Breast epithelium (tissue), 4 donors: ENCODE results near the gene PRPF31. TPM values are rescaled to one million over a fixed set of nuclear protein-coding genes. Genes with fewer than 3 reads are reported as not detected.

ENCODE experiments used
- DNase-seq, 2 donors: peaks; one replicate each; pipeline ENCODE4 v3.0.0-alpha.2; 2019; ENCODE audit warnings: low spot score in 2 of 2
- H3K27ac ChIP-seq, 2 donors: fragments of 200-600 bp; sonication (generic) in 1 of 2; one replicate each; pipeline ENCODE4 v1.5.1; 2016 to 2019; ENCODE audit warnings: mild to moderate bottlenecking in 1 of 2
- H3K27me3 ChIP-seq, 2 donors: fragments of 200-600 bp; sonication (generic) in 1 of 2; one replicate each; pipeline versions ENCODE4 v1.5.1 to v1.6.0; 2017 to 2019; ENCODE audit warnings: control low read depth in 1 of 2, mild to moderate bottlenecking in 1 of 2
- H3K36me3 ChIP-seq: fragments of 200-600 bp; one replicate; pipeline ENCODE4 v1.5.1; 2019
- H3K4me1 ChIP-seq, 2 donors: fragments of 200-600 bp; sonication (generic); one replicate each; pipeline ENCODE4 v1.5.1; 2016 to 2019; ENCODE audit warnings: control low read depth in 1 of 2
- H3K4me3 ChIP-seq, 3 donors: fragments of 200-600 bp; sonication (generic); 1 replicate in 2 of 3; 2 replicates in 1 of 3; pipeline ENCODE4 v1.5.1; 2016 to 2019; ENCODE audit warnings: mild to moderate bottlenecking in 3 of 3, moderate library complexity in 2 of 3
- H3K9me3 ChIP-seq, 2 donors: fragments of 200-600 bp; sonication (generic) in 1 of 2; one replicate each; pipeline ENCODE4 v1.5.1; 2016 to 2019; ENCODE audit warnings: control low read depth in 1 of 2
- POLR2A ChIP-seq: fragments of 450-650 bp; IDR thresholded peaks from one replicate; pipeline ENCODE4 v1.6.1; 2016; ENCODE audit warnings: antibody characterized with exemption, mild to moderate bottlenecking, moderate library complexity
- POLR2AphosphoS5 ChIP-seq, 3 donors: sonication (generic); formaldehyde crosslinking; IDR thresholded peaks; one replicate each; pipeline ENCODE4 v1.6.1; 2017; ENCODE audit warnings: antibody characterized with exemption in 3 of 3
- intact Hi-C: fragments of 100-400 bp; cut with DNase I; formaldehyde crosslinking; loops from one replicate; pipeline ENCODE4 v1.15.1; 2023; ENCODE audit warnings: low total_unique reads
- total RNA-seq, 3 donors: library from RNA; depleted of rRNA; stranded (reverse); fragments of >200 nt; gene quantifications; one replicate each; pipeline ENCODE4 v1.1.0, GENCODE V29; 2016
- TF ChIP-seq, protein P1 (sequence below), 3 donors: fragments of 450-650 bp; IDR thresholded peaks; one replicate each; pipeline ENCODE4 v1.5.1; 2016 to 2017; ENCODE audit warnings: antibody characterized with exemption in 3 of 3, mild to moderate bottlenecking in 3 of 3, moderate library complexity in 3 of 3

The PRPF31 gene
- total RNA-seq, 3 donors from 2014 or later = 45.5 to 59.6 (median 52.5) TPM

DNA sequence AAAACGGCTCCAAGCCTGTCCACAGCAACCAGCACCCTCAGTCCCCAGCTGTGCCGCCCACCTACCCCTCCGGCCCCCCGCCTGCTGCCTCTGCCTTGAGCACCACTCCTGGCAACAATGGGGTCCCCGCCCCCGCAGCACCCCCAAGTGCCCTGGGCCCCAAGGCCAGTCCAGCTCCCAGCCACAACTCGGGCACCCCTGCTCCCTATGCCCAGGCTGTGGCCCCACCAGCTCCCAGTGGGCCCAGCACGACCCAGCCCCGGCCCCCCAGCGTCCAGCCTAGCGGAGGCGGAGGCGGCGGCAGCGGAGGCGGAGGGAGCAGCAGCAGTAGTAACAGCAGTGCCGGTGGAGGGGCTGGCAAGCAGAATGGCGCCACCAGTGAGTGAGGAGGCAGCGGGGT lies 32.6 kb downstream of the PRPF31 start:
- intact Hi-C loops = no loop called here
- Histone ChIP-seq H3K36me3 (peaks cover 22% of the 10 kb centered on the region), H3K27ac (no peak overlapping the region), H3K9me3 (no peaks in the 10 kb centered on the region), H3K27me3 (no peaks in the 10 kb centered on the region), H3K4me1 (no peaks in the 10 kb centered on the region), H3K4me3 (no peak overlapping the region)
- TF ChIP-seq, protein P1, sequence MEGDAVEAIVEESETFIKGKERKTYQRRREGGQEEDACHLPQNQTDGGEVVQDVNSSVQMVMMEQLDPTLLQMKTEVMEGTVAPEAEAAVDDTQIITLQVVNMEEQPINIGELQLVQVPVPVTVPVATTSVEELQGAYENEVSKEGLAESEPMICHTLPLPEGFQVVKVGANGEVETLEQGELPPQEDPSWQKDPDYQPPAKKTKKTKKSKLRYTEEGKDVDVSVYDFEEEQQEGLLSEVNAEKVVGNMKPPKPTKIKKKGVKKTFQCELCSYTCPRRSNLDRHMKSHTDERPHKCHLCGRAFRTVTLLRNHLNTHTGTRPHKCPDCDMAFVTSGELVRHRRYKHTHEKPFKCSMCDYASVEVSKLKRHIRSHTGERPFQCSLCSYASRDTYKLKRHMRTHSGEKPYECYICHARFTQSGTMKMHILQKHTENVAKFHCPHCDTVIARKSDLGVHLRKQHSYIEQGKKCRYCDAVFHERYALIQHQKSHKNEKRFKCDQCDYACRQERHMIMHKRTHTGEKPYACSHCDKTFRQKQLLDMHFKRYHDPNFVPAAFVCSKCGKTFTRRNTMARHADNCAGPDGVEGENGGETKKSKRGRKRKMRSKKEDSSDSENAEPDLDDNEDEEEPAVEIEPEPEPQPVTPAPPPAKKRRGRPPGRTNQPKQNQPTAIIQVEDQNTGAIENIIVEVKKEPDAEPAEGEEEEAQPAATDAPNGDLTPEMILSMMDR (IDR thresholded peaks at IDR 0.05) = no peak
- TF ChIP-seq POLR2AphosphoS5 (IDR thresholded peaks at IDR 0.05) (no peak), POLR2A (no peak)
- no peak for DNase-seq

DNA sequence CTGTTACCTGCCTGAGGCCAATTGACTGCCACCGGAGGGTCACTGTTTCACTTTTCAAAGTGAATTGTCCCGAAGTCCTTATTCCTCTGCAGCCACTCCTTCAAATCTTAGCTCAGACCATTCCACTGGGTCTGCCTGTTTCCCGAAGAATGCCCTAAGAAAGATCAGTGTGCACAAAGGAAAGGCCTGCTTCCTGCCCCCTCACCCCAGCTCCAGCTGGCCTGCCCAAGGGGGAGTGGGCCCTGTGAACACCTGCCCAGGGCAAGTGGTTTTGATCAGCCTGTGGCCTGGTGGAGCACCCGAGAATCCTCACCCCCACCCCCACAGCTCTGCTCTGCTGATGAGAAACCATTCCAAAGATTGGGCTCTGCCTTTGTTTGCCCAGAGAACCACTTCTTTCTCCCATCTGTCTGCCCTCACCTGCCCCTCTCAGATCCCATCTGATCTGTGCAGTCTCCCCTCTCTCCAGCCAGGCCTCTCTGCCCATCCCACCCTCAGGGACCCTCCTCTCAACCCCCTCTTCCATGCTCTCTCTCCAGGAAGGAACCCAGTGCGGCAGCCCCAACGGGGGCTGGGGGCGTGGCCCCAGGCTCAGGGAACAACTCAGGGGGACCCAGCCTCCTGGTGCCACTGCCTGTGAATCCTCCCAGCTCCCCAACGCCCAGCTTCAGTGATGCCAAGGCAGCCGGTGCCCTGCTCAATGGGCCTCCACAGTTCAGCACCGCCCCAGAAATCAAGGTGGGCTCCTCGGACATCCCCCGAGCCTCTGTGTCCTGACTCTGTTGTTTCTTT lies 33.7 kb downstream of the PRPF31 start:
- intact Hi-C loops = no loop called here
- Histone ChIP-seq H3K27ac (no peak overlapping the region), H3K4me1 (no peaks in the 10 kb centered on the region), H3K27me3 (no peaks in the 10 kb centered on the region), H3K9me3 (no peaks in the 10 kb centered on the region), H3K36me3 (peaks cover 12% of the 10 kb centered on the region), H3K4me3 (no peak overlapping the region)
- no peak for DNase-seq
- TF ChIP-seq POLR2A (no peak), POLR2AphosphoS5 (IDR thresholded peaks at IDR 0.05) (no peak)
- TF ChIP-seq, protein P1 (IDR thresholded peaks at IDR 0.05) = no peak

DNA sequence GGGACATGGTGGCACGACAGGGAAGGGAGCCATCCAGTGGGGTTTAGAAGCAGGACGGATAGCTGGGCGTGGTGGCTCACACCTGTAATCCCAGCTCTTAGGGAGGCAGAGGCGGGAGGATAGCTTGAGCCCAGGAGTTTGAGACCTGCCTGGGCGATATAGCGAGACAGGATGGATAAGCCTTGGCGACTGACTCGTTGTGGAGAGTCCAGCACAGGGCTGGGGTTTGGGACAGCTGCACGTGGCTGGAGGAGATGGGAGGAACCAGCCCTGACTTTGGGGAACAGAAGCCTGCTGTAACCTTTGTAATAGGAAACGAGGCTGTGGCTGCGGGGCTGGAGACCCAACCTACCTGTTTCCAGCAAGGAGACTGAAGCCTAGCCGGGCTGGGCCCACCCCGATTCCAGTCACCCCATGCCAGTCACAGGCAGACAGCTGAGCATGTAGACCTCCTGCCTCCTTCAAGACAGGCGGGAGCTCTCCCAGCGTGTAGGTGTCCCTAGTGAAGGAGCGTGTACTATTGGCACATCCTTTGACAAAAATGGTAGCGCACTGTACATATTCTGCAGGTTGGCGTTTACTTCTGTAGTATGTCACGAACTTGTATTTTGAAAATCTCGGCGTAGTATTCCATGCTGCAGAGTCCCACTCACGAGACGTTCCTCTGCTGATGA lies 35.9 kb downstream of the PRPF31 start:
- DNase-seq = no peak
- H3K27ac ChIP-seq = no peak overlapping the region
- no peak overlapping the region for H3K4me3 ChIP-seq
- peaks cover 4% of the 10 kb centered on the region for H3K36me3 ChIP-seq
- TF ChIP-seq POLR2AphosphoS5 (IDR thresholded peaks at IDR 0.05) (no peak), POLR2A (no peak)
- no peaks in the 10 kb centered on the region for H3K27me3 ChIP-seq
- no peaks in the 10 kb centered on the region for H3K4me1 ChIP-seq
- no peaks in the 10 kb centered on the region for H3K9me3 ChIP-seq
- intact Hi-C loops = no loop called here

DNA sequence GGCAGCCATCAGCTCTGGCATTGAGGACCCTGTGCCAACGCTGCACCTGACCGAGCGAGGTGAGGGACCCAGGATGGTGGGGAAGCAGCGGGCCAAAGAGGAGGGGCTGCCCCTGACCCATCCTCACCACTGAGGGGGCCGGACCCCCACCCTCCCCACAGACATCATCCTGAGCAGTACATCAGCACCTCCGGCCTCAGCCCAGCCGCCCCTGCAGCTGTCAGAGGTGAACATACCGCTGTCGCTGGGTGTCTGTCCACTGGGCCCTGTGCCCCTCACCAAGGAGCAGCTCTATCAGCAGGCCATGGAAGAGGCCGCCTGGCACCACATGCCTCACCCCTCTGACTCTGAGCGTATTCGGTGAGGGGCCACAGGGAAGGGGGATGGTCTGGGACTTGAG lies 36.7 kb downstream of the PRPF31 start:
- no peak for TF ChIP-seq POLR2A
- TF ChIP-seq, protein P1 (IDR thresholded peaks at IDR 0.05) = no peak
- no peak for TF ChIP-seq POLR2AphosphoS5 (IDR thresholded peaks at IDR 0.05)
- Histone ChIP-seq H3K9me3 (no peaks in the 10 kb centered on the region), H3K4me3 (no peak overlapping the region), H3K36me3 (peaks cover 4% of the 10 kb centered on the region), H3K4me1 (no peaks in the 10 kb centered on the region), H3K27ac (no peak overlapping the region), H3K27me3 (no peaks in the 10 kb centered on the region)
- intact Hi-C loops = no loop called here
- no peak for DNase-seq

DNA sequence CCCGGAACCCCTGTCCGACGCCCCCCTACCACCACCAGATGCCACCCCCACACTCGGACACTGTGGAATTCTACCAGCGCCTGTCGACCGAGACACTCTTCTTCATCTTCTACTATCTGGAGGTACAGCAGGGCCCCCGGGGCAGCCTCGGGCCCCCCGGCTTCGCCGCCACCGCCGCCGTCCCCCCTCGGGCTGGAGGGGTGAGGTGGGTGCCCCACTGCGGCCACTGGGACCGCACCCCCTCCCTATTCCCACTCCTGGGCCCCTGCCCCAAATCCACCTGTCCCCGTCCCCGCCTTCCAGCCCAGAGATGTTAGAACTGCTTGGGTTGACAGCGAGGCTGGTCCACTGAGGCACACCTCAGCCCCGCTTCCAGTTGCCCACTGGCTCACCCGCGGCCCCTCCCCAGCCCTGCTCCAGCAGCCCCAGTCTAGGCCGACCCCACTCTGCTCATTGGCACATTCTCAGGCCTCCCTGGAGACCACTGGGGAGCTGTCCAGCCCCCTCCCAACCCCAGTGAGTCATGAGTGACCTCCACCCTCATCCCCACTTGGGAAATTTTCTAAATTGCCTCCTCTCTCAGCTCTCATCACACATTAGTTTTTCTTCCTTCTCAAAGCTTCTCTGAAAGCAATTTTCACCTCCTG lies 37.4 kb downstream of the PRPF31 start:
- Histone ChIP-seq H3K4me3 (no peak overlapping the region), H3K27ac (peak overlapping the region in 1 of 2 donors; percentile 70), H3K36me3 (peaks cover 4% of the 10 kb centered on the region), H3K9me3 (no peaks in the 10 kb centered on the region), H3K27me3 (no peaks in the 10 kb centered on the region), H3K4me1 (no peaks in the 10 kb centered on the region)
- no peak for DNase-seq
- intact Hi-C loops = no loop called here
- TF ChIP-seq, protein P1 (IDR thresholded peaks at IDR 0.05) = no peak
- no peak for TF ChIP-seq POLR2AphosphoS5 (IDR thresholded peaks at IDR 0.05)
- no peak for TF ChIP-seq POLR2A
